Thoracic aorta (tissue), 2 donors: ENCODE results near the gene PLA2G6. TPM values are rescaled to one million over a fixed set of nuclear protein-coding genes. Genes with fewer than 3 reads are reported as not detected.

Experiments used
- ATAC-seq: fragments of 150-250 bp; one replicate; pipeline ENCODE4 v1.8.0; 2017; ENCODE audit warnings: low read depth; ENCODE audit not compliant: insufficient number of reproducible peaks, low FRiP score
- DNase-seq: peaks from one replicate; pipeline ENCODE4 v3.0.0-alpha.2; 2020; ENCODE audit warnings: low spot score
- H3K27ac ChIP-seq, 2 donors: fragments of 200-600 bp; sonication (generic); 1 replicate in 1 of 2; 2 replicates in 1 of 2; pipeline ENCODE4 v1.5.1; 2016; ENCODE audit warnings: mild to moderate bottlenecking in 2 of 2, moderate library complexity in 2 of 2
- H3K27me3 ChIP-seq: fragments of 200-600 bp; sonication (generic); replicated peaks from 2 replicates; pipeline ENCODE4 v1.6.0; 2016; ENCODE audit warnings: mild to moderate bottlenecking; ENCODE audit not compliant: insufficient read depth
- H3K36me3 ChIP-seq: fragments of 200-600 bp; sonication (generic); one replicate; pipeline ENCODE4 v1.5.1; 2016
- H3K4me1 ChIP-seq, 2 donors: fragments of 200-600 bp; sonication (generic); 1 replicate in 1 of 2; 2 replicates in 1 of 2; pipeline versions ENCODE4 v1.5.1 to v1.6.0; 2016; ENCODE audit warnings: low read depth in 2 of 2, mild to moderate bottlenecking in 1 of 2; ENCODE audit not compliant: control insufficient read depth in 1 of 2
- H3K4me3 ChIP-seq: fragments of 200-600 bp; sonication (generic); 2 replicates; pipeline ENCODE4 v1.5.1; 2016; ENCODE audit warnings: mild to moderate bottlenecking
- H3K9me3 ChIP-seq: fragments of 200-600 bp; sonication (generic); 2 replicates; pipeline ENCODE4 v1.5.1; 2016
- CTCF ChIP-seq: fragments of 200-600 bp; sonication (generic); IDR thresholded peaks from one replicate; pipeline ENCODE4 v1.5.1; 2019; ENCODE audit warnings: antibody characterized with exemption
- total RNA-seq, 2 donors: library from RNA; depleted of rRNA; stranded (reverse); fragments of >200 nt; gene quantifications; one replicate each; pipeline versions ENCODE4 v1.1.0 to v1.2.3, GENCODE V29; 2016

Gene PLA2G6
- total RNA-seq, 2 donors from 2014 or later = 27.4 to 50.4 TPM

GRCh38 chr22:38228326-38228872, 46.8 kb upstream of the PLA2G6 start:
- no peak for TF ChIP-seq CTCF
- H3K36me3 ChIP-seq = peaks cover 56% of the 10 kb centered on the region
- no peaks in the 10 kb centered on the region for H3K9me3 ChIP-seq
- H3K27ac ChIP-seq = peak overlapping the region; percentile 25 to 77
- no peak overlapping the region for H3K4me3 ChIP-seq
- DNase-seq = no peak
- no peak for ATAC-seq
- H3K27me3 ChIP-seq = no peaks in the 10 kb centered on the region
- H3K4me1 ChIP-seq = peaks cover 5 to 16% of the 10 kb centered on the region in 2 donors

- DNase-seq = no peak
- no peak for ATAC-seq
- Histone ChIP-seq H3K27ac (no peak overlapping the region), H3K36me3 (peaks cover 46% of the 10 kb centered on the region), H3K4me1 (peaks cover 5 to 17% of the 10 kb centered on the region in 2 donors), H3K27me3 (no peaks in the 10 kb centered on the region), H3K9me3 (no peaks in the 10 kb centered on the region), H3K4me3 (no peak overlapping the region)
- TF ChIP-seq CTCF = no peak
Measured at GRCh38 chr22:38226853-38227649, 45.4 kb upstream of the PLA2G6 start.

GRCh38 chr22:38223289-38223960, 41.8 kb upstream of the PLA2G6 start:
- no peak for DNase-seq
- peaks cover 31% of the 10 kb centered on the region for H3K36me3 ChIP-seq
- no peak for ATAC-seq

GRCh38 chr22:38222797-38223119, 41.1 kb upstream of the PLA2G6 start:
- DNase-seq = no peak
- peak overlapping the region in 1 of 2 donors; percentile 34 for H3K27ac ChIP-seq

More at GRCh38 chr22:38223289-38223960, 41.8 kb upstream of the PLA2G6 start:
- peaks cover 9 to 36% of the 10 kb centered on the region in 2 donors for H3K4me1 ChIP-seq
- H3K4me3 ChIP-seq = no peak overlapping the region
- H3K27me3 ChIP-seq = no peaks in the 10 kb centered on the region
- no peaks in the 10 kb centered on the region for H3K9me3 ChIP-seq
- H3K27ac ChIP-seq = no peak overlapping the region
- TF ChIP-seq CTCF = no peak

More at GRCh38 chr22:38222797-38223119, 41.1 kb upstream of the PLA2G6 start:
- ATAC-seq = no peak
- Histone ChIP-seq H3K4me1 (peaks cover 15 to 39% of the 10 kb centered on the region in 2 donors), H3K9me3 (no peaks in the 10 kb centered on the region), H3K36me3 (peaks cover 31% of the 10 kb centered on the region), H3K4me3 (no peak overlapping the region), H3K27me3 (no peaks in the 10 kb centered on the region)
- no peak for TF ChIP-seq CTCF
